B cell (primary cell): ENCODE measurements around the gene TBC1D30.

ENCODE experiments used
- CTCF ChIP-seq: fragments of 200-600 bp; IDR thresholded peaks from one replicate; pipeline ENCODE4 v1.8.0; 2022; ENCODE audit warnings: antibody characterized with exemption, mild to moderate bottlenecking
- EZH2 ChIP-seq: IDR thresholded peaks from 2 replicates; pipeline ENCODE4 v1.6.1; 2012; ENCODE audit warnings: borderline replicate concordance, low read depth, mild to moderate bottlenecking, moderate library complexity, low read length; ENCODE audit not compliant: insufficient read depth, poor library complexity, severe bottlenecking

- TF ChIP-seq CTCF (no peak), EZH2 (no peak)
Measured at GRCh38 chr12:64824130-64824499, 332 bp upstream of the TBC1D30 start.
